GM12878 (cell line): Measurements from ENCODE around the gene FLRT1. TPM values are rescaled to one million over a fixed set of nuclear protein-coding genes. Genes with fewer than 3 reads are reported as not detected.

ENCODE experiments used
- ATAC-seq: fragments of 200-7000 bp; cut with Tn5 transposase; 3 replicates; pipeline ENCODE4 v1.9.1; 2020; ENCODE audit warnings: mild to moderate bottlenecking, moderate library complexity
- BruUV-seq: library from RNA; stranded (reverse); fragments of 400-500 nt; replicated peaks from 2 replicates; lab custom pipeline; 2021; lab: Mats Ljungman, UMichigan
- CTCF ChIA-PET: fragments of 300-600 bp; sonication (Branson Sonifier 250); formaldehyde crosslinking; extraction: SDS; loops from one replicate; lab custom pipeline; 2021; ENCODE audit warnings: inconsistent platforms; lab: Yijun Ruan, JAX
- POLR2A ChIA-PET: fragments of 350-600 bp; formaldehyde crosslinking; extraction: SDS; loops from one replicate; lab custom pipeline; 2021; ENCODE audit warnings: inconsistent platforms; lab: Charles Lee
- RAD21 ChIA-PET: fragments of 300-600 bp; sonication (Branson Sonifier 250); formaldehyde crosslinking; loops from one replicate; lab custom pipeline; 2023; ENCODE audit warnings: antibody characterized with exemption; ENCODE audit not compliant: unreplicated experiment; lab: Charles Lee
- SMC1A ChIA-PET: fragments of 300-600 bp; sonication (Branson Sonifier 250); formaldehyde crosslinking; loops from one replicate; lab custom pipeline; 2023; ENCODE audit not compliant: unreplicated experiment, uncharacterized antibody; lab: Charles Lee
- DNase-seq: peaks from one replicate; pipeline ENCODE4 v3.0.0-alpha.2; 2011; ENCODE audit warnings: low read depth, low spot score
- FAIRE-seq: peaks from 3 replicates; lab custom pipeline; 2011; peaks lifted over from hg19 to GRCh38; lab: Jason Lieb, UNC
- H2AFZ ChIP-seq: 2 replicates; pipeline ENCODE4 v1.6.0; 2011; ENCODE audit warnings: low read depth, low read length, control low read depth; ENCODE audit not compliant: control insufficient read depth
- H3K27ac ChIP-seq: 2 replicates; pipeline ENCODE4 v1.5.1; 2011; ENCODE audit warnings: control low read depth; ENCODE audit not compliant: control insufficient read depth, insufficient read depth
- H3K27me3 ChIP-seq, 2 experiments: replicated peaks in 1 of 2; 2 replicates each; pipeline versions ENCODE4 v1.6.0 to v1.6.1; 2011; ENCODE audit warnings: low read length in 1 of 2; ENCODE audit not compliant: control insufficient read depth in 2 of 2, insufficient read depth in 2 of 2
- H3K36me3 ChIP-seq, 2 experiments: 2 replicates each; pipeline ENCODE4 v1.5.1; 2011; ENCODE audit warnings: low read length in 1 of 2; ENCODE audit not compliant: control insufficient read depth in 2 of 2, insufficient read depth in 2 of 2
- H3K4me1 ChIP-seq: 2 replicates; pipeline ENCODE4 v1.6.1; 2011; ENCODE audit warnings: mild to moderate bottlenecking, low read length, moderate library complexity, mixed read lengths; ENCODE audit not compliant: control insufficient read depth, insufficient read depth
- H3K4me2 ChIP-seq: 2 replicates; pipeline ENCODE4 v1.6.0; 2011; ENCODE audit warnings: control low read depth; ENCODE audit not compliant: control insufficient read depth, insufficient read depth
- H3K4me3 ChIP-seq: fragments of 200-600 bp; sonication (generic); 2 replicates; pipeline ENCODE4 v1.5.1; 2016
- H3K79me2 ChIP-seq: 2 replicates; pipeline ENCODE4 v1.6.0; 2011; ENCODE audit warnings: low read length; ENCODE audit not compliant: control insufficient read depth, insufficient read depth
- H3K9ac ChIP-seq: 2 replicates; pipeline ENCODE4 v1.8.0; 2011; ENCODE audit warnings: low read length, control low read depth, mixed read lengths; ENCODE audit not compliant: control insufficient read depth, insufficient read depth
- H3K9me3 ChIP-seq: replicated peaks from 3 replicates; pipeline ENCODE4 v1.5.1; 2011; ENCODE audit warnings: mild to moderate bottlenecking, low read length; ENCODE audit not compliant: control insufficient read depth, insufficient read depth
- H4K20me1 ChIP-seq: 2 replicates; pipeline ENCODE4 v1.6.0; 2011; ENCODE audit not compliant: control insufficient read depth, insufficient read depth
- BCL11A ChIP-seq: IDR thresholded peaks from 2 replicates; pipeline ENCODE4 v1.6.1; 2011; ENCODE audit warnings: low read depth, low read length
- EP300 ChIP-seq, 2 experiments: fragments of 150-350 bp in 1 of 2; IDR thresholded peaks; 2 replicates each; pipeline ENCODE4 v1.6.1; 2011 to 2012; ENCODE audit warnings: low read depth in 2 of 2, low read length in 2 of 2, borderline replicate concordance in 1 of 2, improper control_type of control experiment in 1 of 2, inconsistent platforms in 1 of 2; ENCODE audit not compliant: control insufficient read depth in 1 of 2
- KLF5 ChIP-seq: fragments of 450-650 bp; IDR thresholded peaks from 2 replicates; pipeline ENCODE4 v1.6.1; 2014; ENCODE audit warnings: mild to moderate bottlenecking; ENCODE audit not compliant: partially characterized antibody
- MTA2 ChIP-seq: fragments of 450-650 bp; IDR thresholded peaks from 2 replicates; pipeline ENCODE4 v1.6.1; 2016; ENCODE audit warnings: low read depth, mild to moderate bottlenecking, moderate library complexity
- NR2C2 ChIP-seq: IDR thresholded peaks from 2 replicates; pipeline ENCODE4 v1.6.1; 2011; ENCODE audit warnings: borderline replicate concordance, low read depth; ENCODE audit not compliant: control insufficient read depth, insufficient read length
- STAT1 ChIP-seq: fragments of 450-650 bp; conservative IDR thresholded peaks from 2 replicates; pipeline ENCODE4 v1.6.1; 2014; ENCODE audit warnings: antibody characterized with exemption, mild to moderate bottlenecking
- STAT3 ChIP-seq: IDR thresholded peaks from 2 replicates; pipeline ENCODE4 v1.6.1; 2011; ENCODE audit warnings: low read depth, low read length, improper control_type of control experiment
- SUPT20H ChIP-seq: IDR thresholded peaks from 2 replicates; pipeline ENCODE4 v1.6.1; 2011; ENCODE audit warnings: low read depth, mild to moderate bottlenecking, low read length, moderate library complexity, borderline replicate concordance; ENCODE audit not compliant: control insufficient read depth
- WRNIP1 ChIP-seq: IDR thresholded peaks from 2 replicates; pipeline ENCODE4 v1.6.1; 2011; ENCODE audit warnings: low read depth, low read length, improper control_type of control experiment, borderline replicate concordance
- ZNF274 ChIP-seq: IDR thresholded peaks from one replicate; pipeline ENCODE4 v1.8.0; 2011; ENCODE audit not compliant: insufficient read length, insufficient read depth
- WGBS: methylation state at CpG from one replicate; pipeline ENCODE4 v1.1.6; 2016; ENCODE audit warnings: low lambda C conversion rate; ENCODE audit not compliant: insufficient replicate concordance, insufficient coverage; ENCODE audit errors: missing lambda C conversion rate; 5-methylcytosine and 5-hydroxymethylcytosine counted together
- in situ Hi-C: fragments of 300-500 bp; cut with MboI; formaldehyde crosslinking; loops from 9 replicates; pipeline ENCODE4 v1.14.3; 2018; ENCODE audit warnings: mixed read lengths
- intact Hi-C: fragments of 100-400 bp; cut with micrococcal nuclease; formaldehyde crosslinking; loops from one replicate; pipeline ENCODE4 v1.14.2; 2022; ENCODE audit not compliant: unreplicated experiment
- polyA plus RNA-seq, 11 experiments: library from polyadenylated mRNA; depleted of rRNA in 4 of 11; unstranded in 6 of 11; stranded (reverse) in 5 of 11; fragments of >200 nt; fragmentation: Nextera tagmentation in 4 of 11; fragmentation: Illumina TruSeq in 1 of 11; extraction: Ambion mirVana in 4 of 11; extraction: Trizol in 1 of 11; gene quantifications; 1 replicate in 1 of 11; 2 replicates in 10 of 11; pipeline versions ENCODE4 v1.2.1 to v1.2.3, GENCODE V29; 2011 to 2016; ENCODE audit warnings: inconsistent platforms in 2 of 11, missing spikeins in 2 of 11, low read depth in 1 of 11
- total RNA-seq, 4 experiments: library from RNA; depleted of rRNA in 3 of 4; stranded (reverse); fragments of >200 nt in 3 of 4; fragmentation: Illumina TruSeq in 1 of 4; extraction: Trizol in 1 of 4; gene quantifications; 2 replicates each; pipeline versions ENCODE4 v1.2.1 to v1.2.3, GENCODE V29; 2013 to 2021
- TF ChIP-seq, protein P1 (sequence below): IDR thresholded peaks from 2 replicates; pipeline ENCODE4 v1.6.1; 2012; ENCODE audit warnings: low read depth, low read length, improper control_type of control experiment
- TF ChIP-seq, protein P2 (sequence below): IDR thresholded peaks from 2 replicates; pipeline ENCODE4 v1.6.1; 2011; ENCODE audit warnings: borderline replicate concordance, low read depth, mild to moderate bottlenecking, moderate library complexity, mixed read lengths, low read length; ENCODE audit not compliant: insufficient read depth; ENCODE audit errors: extremely low read length

Gene FLRT1
- total and polyA plus RNA-seq, 10 of the 15 experiments (the other 5 are each of a cell fraction or from before 2014, with no cell fraction given) = 0.10 to 0.12 TPM; not detected in 8

DNA sequence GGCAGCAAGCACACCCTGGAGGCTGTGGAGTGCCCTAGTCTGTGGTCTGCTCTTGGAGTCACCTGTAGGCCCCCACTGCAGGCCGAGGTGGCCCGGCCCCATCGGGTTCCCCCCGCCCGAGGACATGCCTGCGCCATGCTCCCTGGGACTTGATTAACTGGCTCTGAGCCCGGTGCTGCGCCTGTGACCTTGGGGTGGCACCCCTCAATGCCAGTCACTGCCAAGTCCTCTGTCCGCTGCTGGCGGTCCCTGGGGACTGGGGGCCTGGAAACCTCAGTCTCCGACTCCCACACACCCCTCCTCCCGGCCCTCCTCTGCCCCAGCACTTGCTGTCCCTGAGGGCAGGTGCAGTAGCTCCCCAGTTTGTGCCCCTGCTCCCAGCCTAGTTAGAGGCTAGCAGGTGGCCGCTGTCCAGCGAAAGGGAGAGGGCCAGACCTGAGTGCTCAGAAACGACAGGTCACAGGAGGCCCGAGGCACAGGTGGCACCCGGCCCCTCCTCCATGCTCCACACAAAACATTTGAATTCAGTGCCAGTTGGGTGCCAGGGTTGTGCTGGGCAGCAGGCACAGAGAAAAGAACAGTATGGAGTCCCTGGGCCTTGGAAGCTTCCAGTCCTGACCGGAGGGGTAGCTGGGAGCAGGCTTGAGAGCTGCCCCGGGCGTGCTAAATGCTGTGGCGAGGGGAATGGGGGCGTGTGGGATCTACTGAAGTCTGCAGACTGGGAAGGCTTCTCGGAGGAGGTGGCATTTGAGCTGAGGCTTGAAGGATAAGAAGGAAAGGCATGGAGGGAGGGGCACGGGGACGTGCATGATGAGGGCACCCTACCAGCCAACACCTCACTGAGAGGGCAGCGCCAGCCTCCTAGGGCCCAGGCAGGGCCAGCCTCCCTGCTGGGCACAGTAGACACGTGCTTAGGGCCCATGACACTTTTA is 16.4 kb upstream of the FLRT1 start:
- TF ChIP-seq EP300 (IDR thresholded peaks at IDR 0.05; ENCODE audit: borderline replicate concordance in 1 of 2, control insufficient read depth in 1 of 2, low read depth in 2 of 2, low read length in 2 of 2) = no peak
- TF ChIP-seq, all 136 proteins: peak for 0
- Histone ChIP-seq H2AFZ (no peak overlapping the region), H3K27ac (no peak overlapping the region), H3K9me3 (no peaks in the 10 kb centered on the region), H3K4me3 (no peak overlapping the region), H3K9ac (no peak overlapping the region), H3K79me2 (no peaks in the 10 kb centered on the region), H3K4me2 (no peak overlapping the region), H3K36me3 (no peaks in the 10 kb centered on the region), H4K20me1 (no peaks in the 10 kb centered on the region), H3K27me3 (no peaks in the 10 kb centered on the region; a peak in 1 of 4 replicates), H3K4me1 (no peaks in the 10 kb centered on the region)
- intact Hi-C loops = no loop called here
- no TSS peak for BruUV-seq
- ChIA-PET POLR2A (no interaction called here), SMC1A (no interaction called here), CTCF (no interaction called here), RAD21 (no interaction called here)
- in situ Hi-C loops = no loop called here
- DNase-seq = no peak
- no peak for FAIRE-seq
- 37% methylated on average over 27 of the region's 27 CpGs for WGBS
- ATAC-seq = no peak

DNA sequence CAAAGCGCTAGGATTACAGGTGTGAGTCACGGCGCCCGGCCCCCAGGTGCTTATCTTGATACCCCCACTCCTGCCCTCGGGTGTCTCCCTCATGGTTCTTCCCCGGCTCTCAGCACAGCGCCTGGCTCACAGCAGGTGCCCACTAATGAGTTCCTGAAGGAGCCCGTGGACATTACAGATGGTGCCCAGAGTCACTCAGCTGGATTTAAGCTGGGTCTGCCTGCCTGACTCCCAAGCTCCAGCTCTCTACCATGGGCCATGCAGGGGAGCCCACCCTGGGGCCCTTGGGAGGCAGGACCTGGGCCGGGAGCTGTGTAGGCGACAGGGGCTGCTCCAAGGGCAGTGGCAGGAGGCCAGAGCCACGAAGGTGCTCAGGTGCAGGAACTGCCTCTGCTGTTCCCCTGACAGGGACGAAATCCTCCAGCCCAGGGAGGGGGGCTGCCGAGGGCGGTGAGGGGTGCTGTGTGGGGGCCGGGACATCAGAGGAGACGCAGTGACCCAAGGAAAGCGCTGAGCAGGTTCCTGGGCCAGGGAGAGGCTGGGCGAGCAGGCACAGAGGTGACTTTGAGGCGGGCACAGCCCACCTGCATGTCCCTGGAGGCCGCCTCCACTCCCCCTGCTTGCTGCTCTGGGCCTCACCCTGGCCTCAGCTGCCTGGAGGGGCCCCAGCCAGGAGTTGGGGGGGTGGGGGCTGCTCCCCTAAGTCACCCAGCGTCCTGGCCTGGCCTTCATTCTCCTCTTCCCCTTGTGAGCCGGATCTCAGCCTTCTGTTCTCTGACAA is 14.6 kb upstream of the FLRT1 start:
- ATAC-seq = no peak
- no TSS peak for BruUV-seq
- no peak overlapping the region for H3K9ac ChIP-seq
- H4K20me1 ChIP-seq = no peaks in the 10 kb centered on the region
- no peaks in the 10 kb centered on the region; a peak in 1 of 4 replicates for H3K27me3 ChIP-seq
- no peak for FAIRE-seq
- no peak overlapping the region for H3K4me3 ChIP-seq
- in situ Hi-C loops = no loop called here
- H3K27ac ChIP-seq = no peak overlapping the region
- no peak for DNase-seq
- ChIA-PET RAD21 (no interaction called here), CTCF (no interaction called here), SMC1A (no interaction called here), POLR2A (no interaction called here)
- no peak overlapping the region for H3K4me2 ChIP-seq
- TF ChIP-seq NR2C2 (no peak), WRNIP1 (no peak), ZNF274 (no peak), EP300 (IDR thresholded peaks at IDR 0.05; ENCODE audit: borderline replicate concordance in 1 of 2, control insufficient read depth in 1 of 2, low read depth in 2 of 2, low read length in 2 of 2) (no peak), STAT1 (no peak), MTA2 (no peak), STAT3 (no peak), BCL11A (no peak), KLF5 (no peak), SUPT20H (no peak)
- TF ChIP-seq, protein P1, sequence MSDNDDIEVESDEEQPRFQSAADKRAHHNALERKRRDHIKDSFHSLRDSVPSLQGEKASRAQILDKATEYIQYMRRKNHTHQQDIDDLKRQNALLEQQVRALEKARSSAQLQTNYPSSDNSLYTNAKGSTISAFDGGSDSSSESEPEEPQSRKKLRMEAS = no peak
- TF ChIP-seq, protein P2, sequence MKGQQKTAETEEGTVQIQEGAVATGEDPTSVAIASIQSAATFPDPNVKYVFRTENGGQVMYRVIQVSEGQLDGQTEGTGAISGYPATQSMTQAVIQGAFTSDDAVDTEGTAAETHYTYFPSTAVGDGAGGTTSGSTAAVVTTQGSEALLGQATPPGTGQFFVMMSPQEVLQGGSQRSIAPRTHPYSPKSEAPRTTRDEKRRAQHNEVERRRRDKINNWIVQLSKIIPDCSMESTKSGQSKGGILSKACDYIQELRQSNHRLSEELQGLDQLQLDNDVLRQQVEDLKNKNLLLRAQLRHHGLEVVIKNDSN = no peak
- H3K4me1 ChIP-seq = no peaks in the 10 kb centered on the region
- no peaks in the 10 kb centered on the region for H3K79me2 ChIP-seq
- H3K9me3 ChIP-seq = no peaks in the 10 kb centered on the region
- H3K36me3 ChIP-seq = no peaks in the 10 kb centered on the region
- intact Hi-C loops = no loop called here
- no peak overlapping the region for H2AFZ ChIP-seq
- 34% methylated on average over 21 of the region's 22 CpGs for WGBS
